Activated CD4-positive, CD25-positive, alpha-beta regulatory T cell treated with anti-CD3 and anti-CD28 coated beads, Interleukin-2, amount 50 U/mL, for 16 hours (primary cell): ENCODE data around the gene GLYATL1.
A peak's percentile ranks its signal among the peaks of the same experiment; 100 is the strongest.

ENCODE experiments used
- DNase-seq: peaks from one replicate; pipeline ENCODE4 v3.0.0-alpha.2; 2020; ENCODE audit warnings: low read depth, low spot score

GLYATL1 gene

GRCh38 chr11:58926695-58927094, 12.6 kb upstream of the GLYATL1 start:
- no peak for DNase-seq

DNA sequence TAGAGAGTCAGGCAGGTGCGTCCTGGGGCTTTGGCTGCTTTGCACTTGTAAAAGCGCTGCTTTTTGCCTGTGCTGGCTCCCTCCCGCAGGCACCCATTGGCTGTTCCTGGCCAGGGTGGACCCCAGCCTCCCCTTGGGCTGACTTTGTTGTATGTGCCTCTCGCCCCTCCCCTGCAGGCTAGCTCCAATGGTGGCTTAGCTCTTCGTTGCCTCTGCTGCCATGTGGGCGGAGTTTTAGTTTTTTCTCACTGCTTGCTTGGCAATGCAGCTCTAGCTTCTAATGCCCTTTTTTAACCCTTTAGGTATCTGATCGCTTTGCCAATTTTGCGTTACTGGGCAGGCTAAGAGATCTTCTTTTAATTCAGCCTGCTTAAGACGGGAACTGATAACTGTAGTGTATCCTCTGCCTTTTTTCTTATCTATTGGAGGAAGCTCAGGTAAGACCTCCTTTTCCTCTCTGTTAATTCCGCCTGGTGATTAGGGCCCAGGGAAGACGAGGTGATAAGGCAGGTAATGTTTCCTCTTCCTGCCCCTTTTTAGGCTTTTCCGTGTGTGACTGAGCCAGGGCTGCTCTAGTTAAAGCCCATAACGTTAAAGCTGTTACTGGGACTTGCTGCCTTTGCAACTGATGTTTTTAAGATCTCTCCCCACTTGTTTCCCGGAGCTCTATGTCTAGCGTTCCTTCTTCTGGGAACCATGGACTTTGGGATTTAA, 11.7 kb upstream of the GLYATL1 start:
- no peak for DNase-seq

DNA sequence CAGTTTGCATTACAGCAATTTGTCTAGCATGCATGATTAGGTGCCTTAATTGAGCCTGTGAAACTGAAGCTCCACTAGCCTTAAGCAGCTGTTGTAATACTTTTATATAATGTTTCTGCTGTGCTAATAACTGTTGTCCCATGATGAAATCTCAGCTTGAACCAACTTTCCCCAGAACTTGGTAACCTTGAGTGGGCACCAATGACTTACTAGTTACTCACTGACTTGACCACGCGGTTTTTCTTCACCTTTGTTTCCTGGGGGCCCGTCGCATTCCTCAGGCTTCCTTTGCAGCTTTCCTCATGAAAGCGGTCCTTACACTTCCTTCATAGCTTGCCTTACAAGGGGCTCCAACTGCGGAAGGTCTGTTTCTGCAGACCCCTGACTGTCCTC, 11.2 kb upstream of the GLYATL1 start:
- no peak for DNase-seq

GRCh38 chr11:58928691-58929090, 10.6 kb upstream of the GLYATL1 start:
- no peak for DNase-seq

DNA sequence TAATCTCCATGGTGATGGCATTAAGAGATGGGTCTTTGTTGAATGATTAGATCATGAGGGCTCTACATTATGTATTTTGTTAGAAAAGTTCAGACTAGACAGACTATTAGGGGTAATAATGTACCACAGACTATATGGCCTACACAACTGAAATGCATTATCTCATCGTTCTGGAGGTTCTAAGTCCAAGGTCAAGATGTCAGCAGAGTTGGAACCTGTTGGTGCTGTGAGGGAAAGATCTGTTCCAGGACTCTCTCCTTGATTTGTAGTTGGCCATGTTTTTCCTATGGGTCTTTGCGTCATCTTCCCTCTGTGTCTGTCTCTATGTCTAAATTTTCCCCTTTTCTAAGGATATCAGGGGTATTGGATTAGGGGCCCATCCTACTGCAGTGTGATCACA, 8.4 kb upstream of the GLYATL1 start:
- no peak for DNase-seq

DNA sequence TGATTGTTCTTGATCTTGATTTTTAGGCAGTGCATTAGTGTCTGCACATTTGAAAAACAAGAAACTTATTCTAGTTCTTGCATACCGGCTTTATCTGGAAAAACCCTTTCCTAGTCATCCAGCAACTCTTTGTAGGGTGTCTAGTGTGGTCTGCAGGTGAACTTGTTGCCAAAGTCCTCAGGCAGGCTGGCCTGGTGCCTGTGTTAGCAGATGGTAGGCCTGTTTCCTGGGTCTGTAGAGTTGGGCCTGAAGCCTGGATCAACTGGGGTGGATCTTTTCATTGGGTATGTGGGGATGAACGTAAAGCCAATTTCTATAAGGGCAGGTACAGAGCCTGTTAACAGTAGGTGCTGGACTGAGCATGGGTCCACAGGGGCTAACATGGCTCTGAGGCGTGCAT, 5.6 kb upstream of the GLYATL1 start:
- no peak for DNase-seq

- DNase-seq = no peak
These were observed 4.3 kb upstream of the GLYATL1 start for GRCh38 chr11:58934945-58935513.

DNA sequence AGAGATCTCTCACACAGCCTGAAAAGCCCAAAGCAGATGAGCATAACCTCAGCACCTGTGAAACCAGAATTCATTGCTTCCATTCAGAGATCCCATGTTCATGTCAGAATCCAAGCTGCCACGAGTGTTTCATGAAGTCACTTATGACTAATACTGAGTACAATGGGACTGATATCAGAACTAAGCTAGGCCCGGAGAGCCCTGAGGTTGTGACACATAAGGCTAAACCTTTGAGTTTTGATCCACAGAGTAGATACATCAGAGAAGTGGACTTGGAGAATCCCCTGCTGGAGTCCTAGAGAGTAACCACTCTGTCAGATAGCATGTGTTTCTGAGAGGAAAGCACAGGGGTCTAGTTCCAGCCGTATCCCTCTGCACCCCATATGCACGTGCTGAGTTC, 890 bp upstream of the GLYATL1 start:
- no peak for DNase-seq

DNA sequence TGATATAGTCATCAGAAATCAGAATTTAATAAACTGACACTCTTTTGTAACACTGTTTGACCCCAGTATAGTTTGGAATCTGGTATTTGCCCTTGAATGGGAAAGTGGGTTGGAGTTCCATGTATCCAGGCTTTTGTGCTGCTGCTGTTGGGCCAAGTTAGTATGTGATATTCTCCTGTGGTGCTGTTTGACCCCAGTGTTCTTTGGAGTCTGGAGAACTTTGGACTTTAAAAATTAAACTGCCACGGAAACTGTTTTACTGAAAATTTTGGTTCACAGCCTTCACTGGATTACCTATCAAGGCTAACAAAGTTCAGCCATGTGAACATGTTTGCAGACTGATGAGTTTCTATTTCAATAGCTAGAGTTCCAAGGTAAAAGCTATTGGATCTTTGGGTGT, 740 bp downstream of the GLYATL1 start:
- DNase-seq = no peak

DNA sequence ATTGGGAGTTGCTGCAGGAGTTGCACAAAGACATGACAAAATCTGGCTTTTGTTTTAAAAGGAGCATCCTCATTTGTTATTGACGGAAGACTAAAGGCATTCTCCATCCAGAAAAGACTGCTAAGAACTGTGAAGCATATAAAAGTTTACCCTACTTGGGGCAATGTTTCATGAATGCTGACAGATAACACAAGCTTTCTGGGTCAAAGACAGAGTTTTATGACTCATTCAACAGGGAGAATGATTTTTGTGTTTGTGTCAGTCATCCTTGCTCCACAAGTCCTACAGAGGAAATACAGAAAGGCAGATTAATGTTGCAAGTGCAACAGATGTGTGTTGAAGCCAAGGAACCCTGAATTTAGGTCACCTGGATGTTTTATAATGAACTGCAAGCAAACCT, 2.5 kb downstream of the GLYATL1 start:
- DNase-seq = no peak

- no peak for DNase-seq
These were observed 6.4 kb downstream of the GLYATL1 start for GRCh38 chr11:58945663-58946062.

DNA sequence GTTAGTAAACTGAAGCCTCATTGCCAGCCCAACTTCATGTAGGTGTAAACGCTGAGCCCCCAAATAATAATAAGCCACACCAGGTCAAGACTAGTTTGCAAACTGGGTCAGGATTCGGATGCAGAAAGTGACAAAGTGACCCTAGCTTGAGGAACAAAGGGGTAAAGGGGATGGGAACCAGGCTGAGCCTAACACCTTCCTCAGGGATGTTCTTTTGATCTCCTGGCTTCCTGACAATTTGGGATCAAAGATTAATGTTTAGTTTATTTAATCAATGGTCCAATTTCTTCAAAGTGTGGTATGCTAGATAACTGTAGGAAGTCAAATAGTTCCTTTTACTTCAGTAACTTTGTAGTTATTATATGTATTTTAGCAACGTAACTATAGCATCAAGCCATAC, 9.9 kb downstream of the GLYATL1 start:
- no peak for DNase-seq

DNA sequence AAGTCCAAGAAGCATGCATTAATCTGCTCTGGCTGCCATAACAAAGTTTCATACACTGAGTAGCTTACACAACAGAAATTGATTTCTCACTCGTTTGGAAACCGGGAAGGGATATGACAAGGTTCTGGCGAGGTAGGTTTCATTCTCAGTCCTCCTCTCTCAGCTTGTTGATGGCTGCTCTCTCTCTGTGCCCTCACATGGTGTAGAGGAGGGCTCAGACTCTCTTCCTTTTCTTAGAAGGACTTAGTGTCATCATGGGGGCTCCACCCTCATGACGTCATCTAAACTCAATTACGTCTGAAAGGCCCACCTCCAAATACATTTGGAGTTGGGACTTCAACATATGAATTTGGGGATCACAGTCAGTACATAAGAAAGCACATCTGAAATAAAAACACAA, 18.6 kb downstream of the GLYATL1 start:
- DNase-seq = no peak

DNA sequence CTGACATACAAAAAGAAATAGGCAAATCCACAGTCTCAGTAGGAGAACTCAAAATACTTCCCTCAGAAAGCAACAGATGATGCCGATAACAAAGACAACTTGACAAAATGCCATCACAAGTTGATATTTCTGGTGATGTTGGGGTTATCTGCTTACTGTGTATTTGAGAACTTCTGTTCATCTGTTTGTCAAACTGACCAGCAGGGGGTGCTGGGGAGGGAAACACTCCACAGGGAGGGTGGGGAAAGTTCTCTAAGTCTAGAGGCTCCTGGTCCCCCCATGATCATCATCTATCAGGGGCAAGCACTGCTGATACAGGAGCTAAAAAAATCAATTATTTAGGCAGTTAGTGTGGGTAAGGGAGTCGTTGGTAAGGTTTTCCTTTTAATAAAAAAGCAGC, 19.2 kb downstream of the GLYATL1 start:
- DNase-seq = peak; percentile 10

GRCh38 chr11:58963551-58964104, 24.3 kb downstream of the GLYATL1 start:
- no peak for DNase-seq

DNA sequence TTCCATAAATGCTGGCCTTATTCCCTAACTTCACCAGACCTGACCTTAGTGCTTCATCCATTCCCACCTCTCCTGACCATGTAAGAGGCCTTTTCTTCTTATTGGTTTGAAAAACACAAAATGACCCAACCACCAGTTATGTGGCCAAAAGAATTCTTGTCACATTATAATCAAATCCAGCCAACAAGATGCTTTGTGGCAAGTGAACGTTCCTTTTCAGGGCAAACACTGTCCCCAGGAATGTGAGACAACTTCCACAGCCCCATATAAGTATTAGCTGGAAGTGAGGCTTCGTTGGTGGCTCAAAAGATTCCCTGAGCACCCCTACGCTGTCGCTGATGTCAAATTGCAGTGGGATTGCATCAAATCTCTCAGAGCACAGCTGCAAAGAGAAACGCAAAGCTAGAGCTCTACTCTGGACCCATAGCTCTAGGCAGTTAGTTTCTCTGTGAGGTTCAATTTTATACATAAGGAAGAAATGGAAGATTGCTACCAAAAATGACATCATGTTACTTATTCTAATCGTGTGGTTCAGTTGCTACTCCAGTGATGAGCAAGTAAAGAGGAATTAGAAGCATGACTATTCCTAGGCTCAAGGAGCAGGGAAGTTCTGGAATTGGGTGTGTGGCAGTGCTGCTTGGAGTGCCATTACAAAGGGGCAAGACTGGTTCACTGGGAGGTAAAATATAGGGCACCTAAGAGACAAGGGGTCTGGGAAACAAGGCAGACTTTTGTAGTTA, 26.1 kb downstream of the GLYATL1 start:
- DNase-seq = no peak

- DNase-seq = no peak
These were observed 29.0 kb downstream of the GLYATL1 start for GRCh38 chr11:58968251-58968711.

DNA sequence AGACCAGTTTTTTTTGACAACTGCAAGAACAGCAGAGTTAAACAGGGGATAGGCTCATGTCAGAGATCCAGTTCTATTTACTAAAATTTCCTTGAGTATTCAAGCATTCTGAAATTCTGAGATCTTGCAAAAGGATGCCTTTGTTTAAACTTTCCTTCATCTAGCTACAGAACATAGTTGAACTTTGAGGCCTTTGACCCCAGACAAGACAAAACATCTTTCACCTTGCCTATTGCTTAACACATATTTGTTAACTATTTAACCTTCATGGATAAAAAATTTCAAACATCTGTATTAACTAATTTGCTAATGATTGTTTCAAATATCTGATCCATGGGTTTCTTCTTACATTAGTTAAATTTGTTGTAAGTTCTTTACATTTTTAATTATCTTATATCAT, 38.2 kb downstream of the GLYATL1 start:
- DNase-seq = no peak

DNA sequence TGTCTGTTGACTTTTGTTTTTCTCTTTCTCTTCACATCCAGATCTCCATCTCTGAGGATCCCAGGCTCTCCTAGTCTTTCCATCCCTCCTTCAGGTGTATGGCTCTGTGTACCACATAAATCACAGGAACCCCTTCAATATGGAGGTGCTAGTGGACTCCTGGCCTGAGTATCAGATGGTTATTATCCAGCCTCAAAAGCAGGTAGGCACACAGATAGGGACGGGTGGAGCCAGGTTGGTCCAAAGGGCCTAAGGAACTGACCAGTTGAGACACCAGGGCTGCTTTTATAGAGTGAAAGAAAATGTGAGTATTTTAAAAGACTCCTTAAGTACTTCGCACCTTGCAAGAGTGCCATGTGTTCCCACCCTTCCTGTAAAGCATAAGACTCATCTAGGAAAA, 39.9 kb downstream of the GLYATL1 start:
- no peak for DNase-seq

- no peak for DNase-seq
These were observed 41.0 kb downstream of the GLYATL1 start for GRCh38 chr11:58980159-58980843.

- no peak for DNase-seq
These were observed 53.2 kb downstream of the GLYATL1 start for GRCh38 chr11:58992489-58992888.

DNA sequence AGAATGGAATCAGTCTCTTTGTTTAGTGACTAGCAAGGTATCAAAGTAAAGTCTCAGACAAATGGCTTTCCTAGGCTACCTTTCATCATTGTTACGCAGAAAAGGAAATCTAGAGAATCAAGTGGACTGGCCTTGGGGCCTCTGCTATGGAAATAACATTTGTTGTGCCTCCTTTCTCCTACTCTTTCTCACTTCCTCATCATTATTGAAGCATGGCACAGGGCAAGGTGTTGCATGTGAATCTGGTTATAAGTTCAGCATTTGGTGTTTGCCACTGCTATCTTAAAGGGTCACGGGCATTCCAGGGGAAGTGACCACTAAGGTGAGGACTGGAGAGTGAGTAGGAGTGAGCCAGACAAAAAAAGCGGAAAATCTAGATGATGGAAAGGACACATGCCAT, 54.9 kb downstream of the GLYATL1 start:
- no peak for DNase-seq
